GM12801 (cell line): ENCODE results near the gene NOS1.

Experiments used
- TF ChIP-seq, protein P1 (sequence below): IDR thresholded peaks from one replicate; pipeline ENCODE4 v1.5.1; 2011; ENCODE audit warnings: control low read depth; ENCODE audit not compliant: insufficient read length; ENCODE audit errors: extremely low read depth

NOS1 gene

DNA sequence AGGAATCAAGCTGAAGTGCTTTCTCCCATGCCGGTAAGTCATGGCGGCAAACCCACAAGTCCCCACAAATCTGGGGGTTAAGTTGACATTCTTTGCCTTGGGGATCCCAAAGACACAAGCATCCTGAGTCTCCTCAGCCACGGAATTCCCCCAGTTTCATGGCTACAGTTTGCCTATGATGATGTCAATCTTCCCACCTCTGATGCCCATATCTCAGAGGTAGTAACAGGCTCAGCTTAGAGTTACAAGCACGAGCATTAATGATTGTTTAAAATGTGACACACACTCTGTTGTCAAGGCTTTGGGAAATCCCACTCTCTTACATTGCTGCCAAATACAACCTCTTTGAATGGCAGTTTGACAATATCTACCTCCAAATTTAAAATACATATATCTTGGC lies 22.3 kb downstream of the NOS1 start:
- TF ChIP-seq, protein P1, sequence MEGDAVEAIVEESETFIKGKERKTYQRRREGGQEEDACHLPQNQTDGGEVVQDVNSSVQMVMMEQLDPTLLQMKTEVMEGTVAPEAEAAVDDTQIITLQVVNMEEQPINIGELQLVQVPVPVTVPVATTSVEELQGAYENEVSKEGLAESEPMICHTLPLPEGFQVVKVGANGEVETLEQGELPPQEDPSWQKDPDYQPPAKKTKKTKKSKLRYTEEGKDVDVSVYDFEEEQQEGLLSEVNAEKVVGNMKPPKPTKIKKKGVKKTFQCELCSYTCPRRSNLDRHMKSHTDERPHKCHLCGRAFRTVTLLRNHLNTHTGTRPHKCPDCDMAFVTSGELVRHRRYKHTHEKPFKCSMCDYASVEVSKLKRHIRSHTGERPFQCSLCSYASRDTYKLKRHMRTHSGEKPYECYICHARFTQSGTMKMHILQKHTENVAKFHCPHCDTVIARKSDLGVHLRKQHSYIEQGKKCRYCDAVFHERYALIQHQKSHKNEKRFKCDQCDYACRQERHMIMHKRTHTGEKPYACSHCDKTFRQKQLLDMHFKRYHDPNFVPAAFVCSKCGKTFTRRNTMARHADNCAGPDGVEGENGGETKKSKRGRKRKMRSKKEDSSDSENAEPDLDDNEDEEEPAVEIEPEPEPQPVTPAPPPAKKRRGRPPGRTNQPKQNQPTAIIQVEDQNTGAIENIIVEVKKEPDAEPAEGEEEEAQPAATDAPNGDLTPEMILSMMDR: no peak

DNA sequence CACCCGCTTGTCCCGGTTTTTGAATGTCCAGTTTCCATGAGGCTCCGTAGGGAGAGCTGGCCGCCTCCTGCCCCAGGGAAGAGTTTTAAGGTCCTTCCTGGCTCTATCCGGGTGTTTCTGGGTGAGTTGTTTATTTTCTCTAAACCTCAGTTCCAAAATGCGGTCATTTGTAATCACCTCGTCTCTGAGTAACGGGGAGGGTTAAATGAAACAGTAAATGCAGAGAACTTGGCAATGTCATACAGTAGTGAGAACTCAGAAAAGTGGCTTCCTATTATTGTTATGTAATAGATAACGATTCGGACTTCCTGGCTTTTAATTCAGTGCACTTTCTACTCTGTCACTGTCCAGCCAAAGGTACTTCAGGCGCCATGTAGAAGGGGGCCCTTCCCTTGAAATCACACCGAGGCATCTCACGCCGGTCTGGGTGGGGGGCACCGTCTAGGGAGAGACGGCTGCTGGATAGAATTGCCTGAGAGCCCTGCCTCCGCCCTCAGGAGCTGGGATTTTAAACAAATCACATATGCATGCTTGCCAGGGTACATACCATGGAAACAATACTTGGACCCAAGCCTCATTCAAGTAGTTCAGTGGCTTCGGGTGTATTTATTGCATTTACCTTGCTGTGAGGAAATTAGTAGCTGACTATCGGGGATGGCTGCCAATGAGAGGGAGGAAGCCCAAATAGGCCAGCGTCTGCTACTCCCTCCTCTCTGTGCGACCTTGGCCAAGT lies 26.4 kb downstream of the NOS1 start:
- TF ChIP-seq, protein P1: no peak

DNA sequence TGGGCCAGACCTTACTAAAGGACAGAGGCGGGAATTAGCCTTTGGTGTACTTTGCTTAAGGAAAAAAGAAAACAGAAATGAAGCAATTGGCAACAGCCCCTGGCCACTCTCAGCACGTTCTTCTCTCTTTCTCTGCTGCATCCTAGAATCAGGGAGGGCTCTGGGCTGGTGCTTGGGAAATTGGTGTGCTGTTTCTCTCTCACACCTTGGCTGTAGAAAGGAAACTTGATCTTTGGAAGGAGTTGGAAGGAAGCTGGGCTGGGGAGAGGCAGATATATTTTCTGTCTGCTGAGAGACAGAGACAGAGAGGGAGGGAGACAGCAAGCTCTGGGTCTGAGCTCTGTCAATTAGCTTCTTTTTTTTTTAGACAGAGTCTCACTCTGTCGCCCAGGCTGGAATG lies 27.4 kb downstream of the NOS1 start:
- TF ChIP-seq, protein P1: no peak

DNA sequence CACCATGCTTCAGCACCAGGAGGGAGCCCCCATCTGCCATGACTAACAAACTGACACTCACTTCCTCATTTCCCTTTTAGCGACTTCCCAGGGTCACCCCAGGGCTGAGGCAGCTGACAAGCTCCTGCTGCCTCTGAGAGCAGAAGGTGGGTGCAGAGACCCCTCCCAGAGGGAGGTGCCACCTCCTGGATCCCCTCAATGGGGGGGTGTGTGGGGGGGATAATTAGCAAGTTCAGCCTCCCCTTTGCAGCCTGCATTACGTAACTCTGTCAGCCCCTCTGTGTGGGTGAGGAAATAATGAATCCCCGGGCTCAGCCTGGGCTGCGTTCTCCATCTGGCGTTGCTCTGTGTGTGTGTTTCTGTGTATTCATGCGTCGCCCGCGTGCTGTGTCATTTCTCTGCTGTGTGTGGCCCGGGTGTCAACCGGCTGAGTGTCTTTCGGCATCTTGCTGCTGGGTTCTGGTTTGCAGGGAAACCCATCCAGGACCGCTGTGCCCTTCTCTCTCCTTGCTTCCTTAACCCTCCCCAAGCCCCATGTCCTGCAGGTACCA lies 28.0 kb downstream of the NOS1 start:
- TF ChIP-seq, protein P1: no peak

DNA sequence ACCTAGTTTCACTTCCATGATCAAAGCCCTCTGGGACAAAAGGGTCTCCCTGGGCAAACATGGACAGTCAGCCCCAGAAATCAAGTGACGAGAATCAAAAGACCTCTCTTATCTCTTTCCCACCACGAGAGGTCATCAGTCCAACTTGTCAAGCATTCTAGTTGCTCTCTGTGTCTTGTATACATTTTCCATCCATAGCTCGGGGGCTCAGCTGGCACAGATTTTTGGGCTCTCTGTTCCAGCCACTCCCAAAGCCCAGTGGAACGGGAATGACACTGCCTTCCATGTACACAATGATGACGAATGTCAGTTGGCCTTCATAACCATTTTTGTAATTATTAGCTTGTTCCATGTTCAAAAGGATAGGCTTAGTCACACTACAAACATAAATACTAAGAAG lies 29.7 kb downstream of the NOS1 start:
- TF ChIP-seq, protein P1: no peak

DNA sequence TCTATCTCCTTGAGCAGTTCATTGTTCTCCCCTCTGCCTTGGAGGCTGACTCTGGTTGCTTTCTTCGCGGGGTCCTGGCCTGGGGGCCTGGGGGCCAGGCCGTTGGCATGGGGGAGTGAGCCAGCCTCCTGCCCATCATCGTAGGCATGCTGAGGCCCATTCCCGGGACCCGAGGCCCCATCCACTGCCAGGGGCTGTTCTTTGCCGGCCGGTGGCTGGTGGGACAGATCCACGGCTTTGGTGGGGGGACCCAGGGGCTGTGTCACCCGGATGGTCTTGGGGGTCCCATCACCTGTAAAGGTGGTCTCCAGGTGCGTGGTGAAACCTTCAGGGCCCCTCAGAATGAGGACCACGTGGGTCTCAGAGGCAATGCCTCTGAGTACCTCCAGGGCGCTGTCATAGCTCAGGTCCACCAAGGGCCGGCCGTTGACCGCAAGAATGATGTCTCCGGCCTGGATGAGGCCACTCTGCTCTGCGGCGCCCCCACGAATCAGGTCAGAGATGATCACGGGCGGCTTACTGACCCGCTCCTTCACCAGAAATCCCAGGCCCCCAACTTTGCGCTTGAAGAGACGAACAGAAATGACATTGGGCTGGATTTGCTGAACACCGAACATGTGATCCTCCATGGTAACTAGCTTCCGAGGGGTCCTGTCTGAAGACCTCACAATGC lies 30.8 kb downstream of the NOS1 start:
- TF ChIP-seq, protein P1: no peak

DNA sequence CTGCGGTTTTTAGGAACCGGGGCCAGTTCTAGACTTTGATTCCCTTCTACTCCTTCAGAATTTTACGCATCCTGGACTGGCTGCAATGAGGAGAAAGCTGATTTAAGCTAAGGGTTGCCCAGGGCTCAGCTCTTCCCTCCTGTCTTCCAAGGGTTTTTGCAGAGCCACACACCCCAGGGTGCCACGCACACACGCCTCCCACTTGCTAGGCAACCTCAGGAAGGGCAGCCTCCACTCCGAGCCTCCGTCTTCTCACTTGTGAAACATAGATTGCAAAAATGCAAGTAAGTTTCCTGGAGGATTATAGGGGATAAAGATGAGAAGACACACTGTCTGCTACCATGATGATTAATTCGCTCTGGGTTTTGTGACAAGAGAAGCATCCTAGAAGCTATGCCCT lies 31.7 kb downstream of the NOS1 start:
- TF ChIP-seq, protein P1: no peak
